ENCODE measurements around the gene BCAS3. TPM values are rescaled to one million over a fixed set of nuclear protein-coding genes. Genes with fewer than 3 reads are reported as not detected.
A peak's percentile ranks its signal among the peaks of the same experiment; 100 is the strongest.

Gene BCAS3
- total RNA-seq, 1 experiment from 2014 or later = 14.4 TPM

GRCh38 chr17:61395983-61396585 lies 718.4 kb downstream of the BCAS3 start:
- no peaks in the 10 kb centered on the region for H3K9me3 ChIP-seq (ENCODE audit: low read depth, low read length, poor library complexity, severe bottlenecking)
- intact Hi-C loops (cut with micrococcal nuclease; ENCODE audit: unreplicated experiment) = loop anchor here (5.0 kb wide), 1 partner anchor 394 kb away; no protein-coding TSS in a partner anchor
- H3K27ac ChIP-seq (ENCODE audit: low read depth, low read length, poor library complexity, severe bottlenecking) = no peak overlapping the region
- no peak for DNase-seq (ENCODE audit: low spot score)
- H3K4me1 ChIP-seq (ENCODE audit: insufficient read depth, low read length, poor library complexity, severe bottlenecking) = peaks cover 23% of the 10 kb centered on the region
- BruUV-seq (replicated peaks) = no TSS peak
- ChIA-PET POLR2A (ENCODE audit: low non-redundant PET) (no interaction called here), CTCF (no interaction called here)
- no peak overlapping the region for H3K4me3 ChIP-seq (ENCODE audit: low read depth, low read length, poor library complexity, severe bottlenecking)
- H3K36me3 ChIP-seq (ENCODE audit: insufficient read depth, low read length, poor library complexity, severe bottlenecking) = no peaks in the 10 kb centered on the region
- TF ChIP-seq, protein P1, sequence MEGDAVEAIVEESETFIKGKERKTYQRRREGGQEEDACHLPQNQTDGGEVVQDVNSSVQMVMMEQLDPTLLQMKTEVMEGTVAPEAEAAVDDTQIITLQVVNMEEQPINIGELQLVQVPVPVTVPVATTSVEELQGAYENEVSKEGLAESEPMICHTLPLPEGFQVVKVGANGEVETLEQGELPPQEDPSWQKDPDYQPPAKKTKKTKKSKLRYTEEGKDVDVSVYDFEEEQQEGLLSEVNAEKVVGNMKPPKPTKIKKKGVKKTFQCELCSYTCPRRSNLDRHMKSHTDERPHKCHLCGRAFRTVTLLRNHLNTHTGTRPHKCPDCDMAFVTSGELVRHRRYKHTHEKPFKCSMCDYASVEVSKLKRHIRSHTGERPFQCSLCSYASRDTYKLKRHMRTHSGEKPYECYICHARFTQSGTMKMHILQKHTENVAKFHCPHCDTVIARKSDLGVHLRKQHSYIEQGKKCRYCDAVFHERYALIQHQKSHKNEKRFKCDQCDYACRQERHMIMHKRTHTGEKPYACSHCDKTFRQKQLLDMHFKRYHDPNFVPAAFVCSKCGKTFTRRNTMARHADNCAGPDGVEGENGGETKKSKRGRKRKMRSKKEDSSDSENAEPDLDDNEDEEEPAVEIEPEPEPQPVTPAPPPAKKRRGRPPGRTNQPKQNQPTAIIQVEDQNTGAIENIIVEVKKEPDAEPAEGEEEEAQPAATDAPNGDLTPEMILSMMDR (conservative IDR thresholded peaks at IDR 0.05; ENCODE audit: low read depth, low read length) = no peak
- TF ChIP-seq EZH2 (IDR thresholded peaks at IDR 0.05; ENCODE audit: borderline replicate concordance, low read depth, low read length, poor library complexity, severe bottlenecking) = no peak
- H3K27me3 ChIP-seq (replicated peaks; ENCODE audit: insufficient read depth, low read depth, low read length, poor library complexity) = peaks cover 61% of the 10 kb centered on the region

DNA sequence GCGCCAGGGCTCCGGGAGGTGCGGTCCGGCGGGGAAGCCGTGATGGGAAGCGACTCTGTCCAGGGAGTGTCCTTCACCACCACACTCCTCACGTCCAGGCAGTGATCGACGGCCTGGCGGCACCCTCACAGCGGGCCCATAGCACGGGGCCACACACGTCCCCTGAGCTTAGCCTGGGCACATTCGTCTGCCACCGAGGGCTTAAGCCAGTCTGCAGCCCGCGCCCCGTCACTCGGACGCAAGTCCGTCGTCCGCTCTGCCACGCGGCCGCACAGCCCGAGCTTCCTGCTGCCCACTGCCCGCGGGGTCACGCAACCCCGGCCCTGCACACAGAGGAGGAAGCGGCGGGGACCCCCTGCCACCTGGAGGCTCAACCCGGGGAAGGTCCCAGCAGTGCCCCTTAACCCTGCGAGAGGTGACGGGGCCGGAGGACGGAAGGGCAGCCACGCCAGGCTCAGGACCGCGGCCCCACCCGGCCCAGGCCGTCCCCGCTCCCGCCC lies 719.0 kb downstream of the BCAS3 start:
- Histone ChIP-seq H3K27ac (ENCODE audit: low read depth, low read length, poor library complexity, severe bottlenecking) (no peak overlapping the region), H3K27me3 (replicated peaks; ENCODE audit: insufficient read depth, low read depth, low read length, poor library complexity) (peaks cover 66% of the 10 kb centered on the region), H3K4me3 (ENCODE audit: low read depth, low read length, poor library complexity, severe bottlenecking) (no peak overlapping the region), H3K36me3 (ENCODE audit: insufficient read depth, low read length, poor library complexity, severe bottlenecking) (no peaks in the 10 kb centered on the region), H3K9me3 (ENCODE audit: low read depth, low read length, poor library complexity, severe bottlenecking) (no peaks in the 10 kb centered on the region), H3K4me1 (ENCODE audit: insufficient read depth, low read length, poor library complexity, severe bottlenecking) (peaks cover 23% of the 10 kb centered on the region)
- ChIA-PET CTCF (no interaction called here), POLR2A (ENCODE audit: low non-redundant PET) (no interaction called here)
- intact Hi-C loops (cut with micrococcal nuclease; ENCODE audit: unreplicated experiment) = loop anchor here (5.0 kb wide), 1 partner anchor 394 kb away; no protein-coding TSS in a partner anchor
- peak; percentile 95 for TF ChIP-seq EZH2 (IDR thresholded peaks at IDR 0.05; ENCODE audit: borderline replicate concordance, low read depth, low read length, poor library complexity, severe bottlenecking)
- TF ChIP-seq, protein P1 (conservative IDR thresholded peaks at IDR 0.05; ENCODE audit: low read depth, low read length) = no peak
- BruUV-seq (replicated peaks) = no TSS peak
- no peak for DNase-seq (ENCODE audit: low spot score)

GRCh38 chr17:61397086-61397842 lies 719.6 kb downstream of the BCAS3 start:
- intact Hi-C loops (cut with micrococcal nuclease; ENCODE audit: unreplicated experiment) = loop anchor here (5.0 kb wide), 1 partner anchor 395 kb away; no protein-coding TSS in a partner anchor
- Histone ChIP-seq H3K4me3 (ENCODE audit: low read depth, low read length, poor library complexity, severe bottlenecking) (no peak overlapping the region), H3K9me3 (ENCODE audit: low read depth, low read length, poor library complexity, severe bottlenecking) (no peaks in the 10 kb centered on the region), H3K36me3 (ENCODE audit: insufficient read depth, low read length, poor library complexity, severe bottlenecking) (no peaks in the 10 kb centered on the region), H3K4me1 (ENCODE audit: insufficient read depth, low read length, poor library complexity, severe bottlenecking) (peaks cover 23% of the 10 kb centered on the region), H3K27me3 (replicated peaks; ENCODE audit: insufficient read depth, low read depth, low read length, poor library complexity) (peaks cover 72% of the 10 kb centered on the region), H3K27ac (ENCODE audit: low read depth, low read length, poor library complexity, severe bottlenecking) (no peak overlapping the region)
- POLR2A ChIA-PET (ENCODE audit: low non-redundant PET) = no interaction called here
- CTCF ChIA-PET = interaction anchor here (0.6 kb wide), 2 partner anchors 426 to 720 kb away, joined by 3 read pairs; partner anchors contain the start of gene BCAS3
- no peak for DNase-seq (ENCODE audit: low spot score)
- BruUV-seq (replicated peaks) = no TSS peak
- TF ChIP-seq, protein P1 (conservative IDR thresholded peaks at IDR 0.05; ENCODE audit: low read depth, low read length) = no peak
- peak; percentile 12 for TF ChIP-seq EZH2 (IDR thresholded peaks at IDR 0.05; ENCODE audit: borderline replicate concordance, low read depth, low read length, poor library complexity, severe bottlenecking)

Measured in A673 (cell line).